Measurements from ENCODE around the gene MRO.

DNA sequence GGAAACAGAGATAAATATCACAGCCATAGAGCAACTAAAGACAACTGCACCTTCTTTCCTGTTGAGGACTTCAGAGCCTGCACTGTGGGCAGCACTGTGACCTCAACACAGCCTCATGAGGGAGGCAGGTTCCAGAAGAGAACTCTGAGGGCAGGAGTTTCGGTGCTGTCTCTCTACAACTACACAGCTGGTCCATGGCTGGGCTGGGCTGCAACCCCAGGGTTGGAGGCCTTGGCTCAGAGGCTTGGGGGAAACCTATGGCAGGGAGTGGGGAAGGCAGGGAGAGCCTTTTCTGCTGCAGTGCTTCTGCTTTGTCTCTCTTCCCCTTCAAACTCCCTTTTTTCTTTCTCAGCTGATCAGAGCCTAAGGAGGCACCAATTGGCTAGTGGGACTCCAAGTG, 66.5 kb downstream of the MRO start:
- TF ChIP-seq, protein P1, sequence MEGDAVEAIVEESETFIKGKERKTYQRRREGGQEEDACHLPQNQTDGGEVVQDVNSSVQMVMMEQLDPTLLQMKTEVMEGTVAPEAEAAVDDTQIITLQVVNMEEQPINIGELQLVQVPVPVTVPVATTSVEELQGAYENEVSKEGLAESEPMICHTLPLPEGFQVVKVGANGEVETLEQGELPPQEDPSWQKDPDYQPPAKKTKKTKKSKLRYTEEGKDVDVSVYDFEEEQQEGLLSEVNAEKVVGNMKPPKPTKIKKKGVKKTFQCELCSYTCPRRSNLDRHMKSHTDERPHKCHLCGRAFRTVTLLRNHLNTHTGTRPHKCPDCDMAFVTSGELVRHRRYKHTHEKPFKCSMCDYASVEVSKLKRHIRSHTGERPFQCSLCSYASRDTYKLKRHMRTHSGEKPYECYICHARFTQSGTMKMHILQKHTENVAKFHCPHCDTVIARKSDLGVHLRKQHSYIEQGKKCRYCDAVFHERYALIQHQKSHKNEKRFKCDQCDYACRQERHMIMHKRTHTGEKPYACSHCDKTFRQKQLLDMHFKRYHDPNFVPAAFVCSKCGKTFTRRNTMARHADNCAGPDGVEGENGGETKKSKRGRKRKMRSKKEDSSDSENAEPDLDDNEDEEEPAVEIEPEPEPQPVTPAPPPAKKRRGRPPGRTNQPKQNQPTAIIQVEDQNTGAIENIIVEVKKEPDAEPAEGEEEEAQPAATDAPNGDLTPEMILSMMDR (IDR thresholded peaks at IDR 0.05), result no peak
- no peak for TF ChIP-seq POLR2A (IDR thresholded peaks at IDR 0.05)

Data from right lobe of liver (tissue), 4 donors.